Airway epithelial cell (primary cell): ENCODE measurements around the gene PCDHGA7. TPM values are rescaled to one million over a fixed set of nuclear protein-coding genes. Genes with fewer than 3 reads are reported as not detected.

Source experiments
- total RNA-seq: library from RNA; depleted of rRNA; stranded (reverse); fragments of >200 nt; gene quantifications from 2 replicates; pipeline ENCODE4 v1.2.3, GENCODE V29; 2015

Gene PCDHGA7
- 0.92 and 1.2 TPM in 2 replicates for total RNA-seq

DNA sequence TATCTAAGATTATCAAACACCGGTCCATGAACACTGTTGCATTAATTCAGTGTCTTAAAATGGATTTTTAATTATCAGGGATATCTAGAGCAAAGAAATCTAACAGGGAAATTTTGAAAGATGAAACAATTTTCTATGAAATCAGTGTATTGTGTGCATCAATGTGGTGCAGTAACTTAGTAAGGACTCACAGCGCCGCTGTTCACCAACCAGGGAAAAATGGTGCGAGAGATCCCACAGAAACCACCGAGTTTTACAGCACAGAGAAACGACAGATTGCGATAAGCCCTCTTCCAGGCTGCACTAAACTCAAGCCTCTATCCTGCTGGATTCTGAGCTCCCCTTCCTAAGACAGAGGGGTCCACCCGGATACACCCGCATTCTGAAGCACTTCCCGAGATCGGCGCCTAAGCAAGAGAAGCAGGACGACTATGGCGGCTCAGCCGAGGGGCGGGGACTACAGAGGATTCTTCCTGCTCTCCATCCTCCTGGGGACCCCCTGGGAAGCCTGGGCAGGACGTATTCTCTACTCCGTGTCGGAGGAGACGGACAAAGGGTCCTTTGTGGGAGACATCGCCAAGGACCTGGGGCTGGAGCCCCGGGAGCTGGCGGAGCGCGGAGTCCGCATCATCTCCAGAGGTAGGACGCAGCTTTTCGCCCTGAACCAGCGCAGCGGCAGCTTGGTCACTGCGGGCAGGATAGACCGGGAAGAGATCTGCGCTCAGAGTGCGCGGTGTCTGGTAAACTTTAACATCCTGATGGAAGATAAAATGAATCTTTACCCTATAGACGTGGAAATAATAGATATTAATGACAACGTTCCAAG lies at the start of gene PCDHGA7:
TSS of gene PCDHGA7 (plus strand) at position 274 of the 826 bp plus-strand sequence. CDS start at position 432, 158 bp downstream.

DNA sequence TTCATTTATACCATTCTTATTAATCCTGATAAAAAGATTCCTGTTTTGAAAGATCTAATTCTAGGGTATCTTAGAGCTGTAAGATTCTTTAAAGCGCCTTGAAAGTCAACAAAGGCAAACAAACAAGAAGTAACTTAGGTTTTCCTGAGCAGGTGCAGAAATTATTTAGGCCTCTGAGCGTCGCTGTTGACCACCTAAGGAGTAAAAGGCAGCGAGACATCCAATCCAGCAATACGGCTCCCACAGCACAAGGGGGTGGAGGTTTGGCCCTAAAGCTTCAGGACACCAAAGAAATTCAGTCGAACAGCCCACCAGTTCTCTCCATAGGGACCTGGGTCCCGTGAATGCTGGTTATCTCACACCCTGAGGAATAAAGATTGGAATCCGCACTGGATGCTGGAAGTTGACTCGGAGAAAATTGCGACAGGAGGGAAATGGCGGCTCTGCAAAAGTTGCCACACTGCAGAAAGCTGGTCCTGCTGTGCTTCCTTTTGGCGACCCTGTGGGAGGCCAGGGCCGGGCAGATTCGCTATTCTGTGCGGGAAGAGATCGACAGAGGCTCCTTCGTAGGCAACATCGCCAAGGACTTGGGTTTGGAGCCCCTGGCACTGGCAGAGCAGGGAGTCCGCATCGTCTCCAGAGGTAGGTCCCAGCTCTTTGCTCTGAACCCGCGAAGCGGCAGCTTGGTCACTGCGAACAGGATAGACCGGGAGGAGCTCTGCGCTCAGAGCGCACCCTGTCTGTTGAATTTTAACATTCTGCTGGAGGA lies 43.8 kb upstream of the PCDHGA7 start, which contains the start of gene PCDHGA2:
TSS of gene PCDHGA2 (plus strand) at position 223 of the 769 bp plus-strand sequence.

GRCh38 chr5:141343242-141343952 lies 39.1 kb upstream of the PCDHGA7 start, which contains the start of gene PCDHGA3:
TSS of gene PCDHGA3 (plus strand) at chr5:141343829. CDS start at chr5:141344034, 205 bp downstream.

GRCh38 chr5:141349917-141350619 lies 32.5 kb upstream of the PCDHGA7 start, which contains the start of gene PCDHGB1:
TSS of gene PCDHGB1 (plus strand) at chr5:141350099. CDS start at chr5:141350261, 162 bp downstream.

GRCh38 chr5:141354900-141355469 lies 27.6 kb upstream of the PCDHGA7 start, which contains the start of gene PCDHGA4:
TSS of gene PCDHGA4 (plus strand) at chr5:141355021. CDS start at chr5:141355108, 87 bp downstream.

DNA sequence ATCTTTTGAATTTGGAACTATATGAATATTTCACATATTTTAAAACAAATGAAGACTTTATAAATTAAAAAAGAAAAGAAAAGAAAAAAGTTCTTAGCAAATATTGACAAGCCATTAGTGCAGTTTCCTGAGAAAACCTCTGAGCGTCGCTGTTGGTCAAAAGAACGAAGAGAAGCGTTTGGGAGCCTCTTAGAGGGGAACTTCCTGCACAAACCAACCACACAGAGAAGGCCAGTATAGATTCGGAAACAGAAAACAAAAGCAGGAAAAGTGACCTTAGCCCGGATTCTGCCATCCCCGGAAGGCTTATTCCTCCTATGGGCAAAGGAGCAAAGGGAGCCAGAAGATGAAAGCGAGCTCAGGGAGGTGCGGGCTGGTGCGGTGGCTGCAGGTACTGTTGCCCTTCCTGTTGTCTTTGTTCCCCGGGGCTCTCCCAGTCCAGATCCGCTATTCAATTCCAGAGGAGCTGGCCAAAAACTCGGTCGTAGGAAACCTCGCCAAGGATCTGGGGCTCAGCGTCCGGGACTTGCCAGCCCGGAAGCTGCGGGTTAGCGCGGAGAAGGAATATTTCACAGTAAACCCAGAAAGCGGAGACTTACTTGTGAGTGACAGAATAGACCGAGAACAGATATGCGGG lies 22.6 kb upstream of the PCDHGA7 start, which contains the start of gene PCDHGB2:
TSS of gene PCDHGB2 (plus strand) at position 205 of the 637 bp plus-strand sequence. CDS start at position 347, 142 bp downstream.

DNA sequence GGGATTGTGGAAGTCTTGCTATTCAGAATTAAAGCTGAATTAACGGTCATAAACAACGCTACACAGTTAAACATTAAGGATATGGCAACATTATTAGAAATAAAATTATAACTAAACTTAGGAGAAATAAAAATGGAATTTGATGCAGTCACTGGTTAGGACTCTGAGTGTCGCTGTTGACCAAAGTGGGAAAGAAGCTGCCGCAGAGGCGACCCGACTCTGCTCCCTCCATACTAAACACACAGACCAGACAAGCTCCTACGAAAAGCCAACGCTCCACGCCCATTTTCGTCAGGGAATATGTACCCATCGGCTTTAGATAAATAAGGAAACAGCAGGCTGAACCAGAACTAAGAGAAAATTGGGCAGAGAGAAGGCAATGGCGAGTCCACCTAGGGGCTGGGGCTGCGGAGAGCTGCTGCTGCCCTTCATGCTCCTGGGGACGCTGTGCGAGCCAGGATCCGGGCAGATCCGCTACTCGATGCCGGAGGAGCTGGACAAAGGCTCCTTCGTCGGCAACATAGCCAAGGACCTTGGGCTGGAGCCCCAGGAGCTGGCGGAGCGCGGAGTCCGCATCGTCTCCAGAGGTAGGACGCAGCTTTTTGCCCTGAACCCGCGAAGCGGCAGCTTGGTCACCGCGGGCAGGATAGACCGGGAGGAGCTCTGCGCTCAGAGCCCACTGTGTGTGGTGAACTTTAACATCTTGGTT lies 18.4 kb upstream of the PCDHGA7 start, which contains the start of gene PCDHGA5:
TSS of gene PCDHGA5 (plus strand) at position 211 of the 709 bp plus-strand sequence. CDS start at position 380, 169 bp downstream.

DNA sequence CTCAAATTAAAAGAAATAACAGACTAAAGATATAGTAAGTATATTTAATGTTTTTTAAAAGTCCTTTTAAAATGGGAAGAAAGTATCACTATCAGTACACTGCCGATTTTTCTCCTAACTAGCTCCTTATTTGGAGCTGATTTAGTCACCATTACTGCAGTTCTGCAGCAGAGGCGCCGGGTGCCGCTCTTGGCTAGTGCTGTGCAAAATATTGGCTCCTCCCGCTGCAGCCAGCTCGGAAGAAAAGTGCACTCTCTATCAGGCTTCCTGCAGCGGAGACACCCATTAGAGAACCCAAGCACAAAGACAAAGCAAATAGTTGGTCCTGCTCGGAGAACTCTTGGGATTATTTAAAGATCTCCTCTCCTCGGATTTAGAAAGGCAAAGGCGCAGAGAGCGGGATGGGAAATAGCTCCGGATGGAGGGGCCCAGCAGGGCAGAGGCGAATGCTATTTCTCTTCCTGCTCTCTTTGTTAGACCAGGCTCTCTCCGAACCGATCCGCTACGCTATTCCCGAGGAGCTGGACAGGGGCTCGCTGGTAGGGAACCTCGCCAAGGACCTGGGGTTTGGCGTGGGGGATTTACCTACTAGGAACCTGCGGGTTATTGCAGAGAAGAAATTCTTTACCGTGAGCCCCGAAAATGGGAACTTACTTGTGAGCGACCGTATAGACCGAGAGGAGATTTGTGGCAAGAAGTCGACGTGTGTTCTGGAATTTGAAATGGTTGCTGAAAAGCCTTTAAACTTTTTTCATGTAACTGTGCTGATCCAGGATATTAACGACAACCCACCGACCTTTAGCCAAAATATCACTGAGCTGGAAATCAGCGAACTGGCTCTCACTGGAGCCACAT lies 12.3 kb upstream of the PCDHGA7 start, which contains the start of gene PCDHGB3:
TSS of gene PCDHGB3 (plus strand) at position 249 of the 855 bp plus-strand sequence. CDS start at position 402, 153 bp downstream.

DNA sequence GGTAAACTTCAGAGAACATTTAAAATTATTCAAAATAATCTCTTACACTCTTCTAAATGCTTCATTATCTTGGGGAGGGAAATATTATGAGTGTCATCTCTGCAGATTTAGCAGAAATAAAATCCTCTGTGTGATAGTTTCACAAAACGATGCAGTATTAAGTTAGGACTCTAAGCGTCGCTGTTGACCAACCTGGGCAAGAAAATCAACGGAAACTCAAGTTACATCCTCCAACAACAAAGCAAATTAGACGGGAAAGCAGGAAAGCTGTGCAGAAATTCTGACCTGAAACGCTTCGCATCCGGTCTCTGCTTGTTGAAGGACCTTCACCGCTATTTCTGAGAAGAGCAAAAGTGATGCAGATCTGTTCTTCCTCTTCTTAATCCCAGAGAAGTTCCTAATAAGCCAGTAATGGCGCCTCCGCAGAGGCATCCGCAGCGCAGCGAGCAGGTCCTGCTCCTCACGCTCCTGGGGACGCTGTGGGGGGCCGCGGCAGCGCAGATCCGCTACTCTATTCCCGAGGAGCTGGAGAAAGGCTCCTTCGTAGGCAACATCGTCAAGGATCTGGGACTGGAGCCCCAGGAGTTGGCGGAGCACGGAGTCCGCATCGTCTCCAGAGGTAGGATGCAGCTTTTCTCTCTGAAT lies 8.7 kb upstream of the PCDHGA7 start, which contains the start of gene PCDHGA6:
TSS of gene PCDHGA6 (plus strand) at position 219 of the 645 bp plus-strand sequence. CDS start at position 412, 193 bp downstream.

GRCh38 chr5:141387557-141388311 lies 5.2 kb downstream of the PCDHGA7 start, which contains the start of gene PCDHGB4:
TSS of gene PCDHGB4 (plus strand) at chr5:141387698. CDS start at chr5:141387885, 187 bp downstream.

GRCh38 chr5:141392429-141393198 lies 10.1 kb downstream of the PCDHGA7 start, which contains the start of gene PCDHGA8:
TSS of gene PCDHGA8 (plus strand) at chr5:141392633. CDS start at chr5:141392814, 181 bp downstream.

DNA sequence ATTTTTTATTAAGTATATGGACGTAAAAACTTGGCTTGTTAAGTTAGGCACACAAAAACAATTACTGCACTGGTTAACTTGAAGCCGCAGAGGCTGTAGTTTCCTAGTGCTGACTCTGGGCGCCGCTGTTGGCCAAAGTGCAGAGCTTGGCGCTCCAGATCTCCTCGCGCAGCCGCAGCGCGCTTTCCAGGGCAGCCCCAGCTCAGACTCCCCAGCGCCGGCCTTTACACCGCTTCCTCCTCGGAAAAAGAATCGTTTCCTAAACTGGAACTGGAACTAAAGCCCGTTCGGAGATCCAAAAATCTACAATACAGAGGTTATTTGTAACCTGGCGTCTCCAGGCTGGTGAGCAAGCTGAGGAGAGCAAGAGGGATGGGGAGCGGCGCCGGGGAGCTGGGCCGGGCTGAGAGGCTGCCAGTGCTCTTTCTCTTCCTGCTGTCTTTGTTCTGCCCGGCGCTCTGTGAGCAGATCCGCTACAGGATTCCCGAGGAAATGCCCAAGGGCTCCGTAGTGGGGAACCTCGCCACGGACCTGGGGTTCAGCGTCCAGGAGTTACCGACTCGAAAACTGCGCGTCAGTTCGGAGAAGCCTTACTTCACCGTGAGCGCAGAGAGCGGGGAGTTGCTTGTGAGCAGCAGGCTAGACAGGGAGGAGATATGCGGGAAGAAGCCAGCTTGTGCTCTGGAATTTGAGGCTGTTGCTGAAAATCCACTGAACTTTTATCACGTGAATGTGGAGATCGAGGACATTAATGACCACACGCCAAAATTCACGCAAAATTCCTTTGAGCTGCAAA lies 15.4 kb downstream of the PCDHGA7 start, which contains the start of gene PCDHGB5:
TSS of gene PCDHGB5 (plus strand) at position 192 of the 796 bp plus-strand sequence. CDS start at position 373, 181 bp downstream.

GRCh38 chr5:141402553-141403243 lies 20.2 kb downstream of the PCDHGA7 start, which contains the start of gene PCDHGA9:
TSS of gene PCDHGA9 (plus strand) at chr5:141402778. CDS start at chr5:141402953, 175 bp downstream.

DNA sequence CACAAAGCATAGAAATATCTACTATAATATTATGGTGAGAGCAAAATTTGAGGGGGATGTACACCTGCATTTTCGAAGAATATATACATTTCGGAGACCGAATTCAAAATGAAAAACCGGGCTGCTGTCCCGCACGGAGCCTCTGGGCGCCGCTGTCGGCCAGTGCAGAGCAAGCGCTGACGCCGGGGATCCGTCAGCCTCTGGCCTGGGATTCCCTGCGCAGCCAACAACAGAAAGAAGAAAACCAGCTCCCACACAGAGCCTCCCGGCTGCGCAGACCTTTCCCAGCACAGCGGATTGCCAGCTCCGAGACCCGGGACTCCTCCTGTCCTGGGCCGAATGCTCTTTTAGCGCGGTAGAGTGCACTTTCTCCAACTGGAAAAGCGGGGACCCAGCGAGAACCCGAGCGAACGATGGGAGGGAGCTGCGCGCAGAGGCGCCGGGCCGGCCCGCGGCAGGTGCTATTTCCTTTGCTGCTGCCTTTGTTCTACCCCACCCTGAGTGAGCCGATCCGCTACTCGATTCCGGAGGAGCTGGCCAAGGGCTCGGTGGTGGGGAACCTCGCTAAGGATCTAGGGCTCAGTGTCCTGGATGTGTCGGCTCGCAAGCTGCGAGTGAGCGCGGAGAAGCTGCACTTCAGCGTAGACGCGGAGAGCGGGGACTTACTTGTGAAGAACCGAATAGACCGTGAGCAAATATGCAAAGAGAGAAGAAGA lies 25.4 kb downstream of the PCDHGA7 start, which contains the start of gene PCDHGB6:
TSS of gene PCDHGB6 (plus strand) at position 232 of the 716 bp plus-strand sequence. CDS start at position 414, 182 bp downstream.

